ENCODE data around the gene RCOR2.
"Not testable (repeated sequence)": the region's sequence is repeated elsewhere in the genome, so short reads cannot be mapped to it uniquely, and the experiment has no call there.

Gene RCOR2

DNA sequence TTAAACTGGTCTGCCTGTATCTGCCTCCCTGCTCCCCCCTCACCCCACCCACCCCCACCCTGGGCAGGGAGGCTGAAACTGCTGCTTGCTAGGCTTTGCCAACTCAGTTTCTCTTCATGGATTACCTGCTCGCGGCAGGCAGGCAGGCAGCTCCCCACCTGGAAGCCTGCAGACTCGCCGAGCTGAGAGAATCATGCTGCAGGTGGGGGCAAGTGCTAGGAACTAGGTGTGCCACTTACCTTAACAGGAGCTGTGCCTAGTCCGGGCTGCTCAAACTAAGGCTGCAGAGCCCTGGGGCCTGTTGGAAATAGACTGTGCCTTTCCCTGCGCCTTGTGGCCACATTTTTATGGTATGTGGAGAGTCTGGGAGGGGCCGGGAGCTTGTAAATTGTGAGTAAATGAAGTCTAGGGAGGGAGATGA lies 47.8 kb downstream of the RCOR2 start:
- TF ChIP-seq, protein P1, sequence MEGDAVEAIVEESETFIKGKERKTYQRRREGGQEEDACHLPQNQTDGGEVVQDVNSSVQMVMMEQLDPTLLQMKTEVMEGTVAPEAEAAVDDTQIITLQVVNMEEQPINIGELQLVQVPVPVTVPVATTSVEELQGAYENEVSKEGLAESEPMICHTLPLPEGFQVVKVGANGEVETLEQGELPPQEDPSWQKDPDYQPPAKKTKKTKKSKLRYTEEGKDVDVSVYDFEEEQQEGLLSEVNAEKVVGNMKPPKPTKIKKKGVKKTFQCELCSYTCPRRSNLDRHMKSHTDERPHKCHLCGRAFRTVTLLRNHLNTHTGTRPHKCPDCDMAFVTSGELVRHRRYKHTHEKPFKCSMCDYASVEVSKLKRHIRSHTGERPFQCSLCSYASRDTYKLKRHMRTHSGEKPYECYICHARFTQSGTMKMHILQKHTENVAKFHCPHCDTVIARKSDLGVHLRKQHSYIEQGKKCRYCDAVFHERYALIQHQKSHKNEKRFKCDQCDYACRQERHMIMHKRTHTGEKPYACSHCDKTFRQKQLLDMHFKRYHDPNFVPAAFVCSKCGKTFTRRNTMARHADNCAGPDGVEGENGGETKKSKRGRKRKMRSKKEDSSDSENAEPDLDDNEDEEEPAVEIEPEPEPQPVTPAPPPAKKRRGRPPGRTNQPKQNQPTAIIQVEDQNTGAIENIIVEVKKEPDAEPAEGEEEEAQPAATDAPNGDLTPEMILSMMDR (IDR thresholded peaks at IDR 0.05; ENCODE audit: insufficient read depth, low read length, missing control alignments), result no peak
- DNase-seq (ENCODE audit: low read depth, low spot score), result no peak
- no peak overlapping the region for H3K4me3 ChIP-seq (ENCODE audit: low read depth, low read length)
- ChIA-PET POLR2A (no interaction called here), CTCF (interaction anchor here (1.0 kb wide), 1 partner anchor 48 kb away, joined by 3 read pairs; the partner anchor contains the start of gene RCOR2)

DNA sequence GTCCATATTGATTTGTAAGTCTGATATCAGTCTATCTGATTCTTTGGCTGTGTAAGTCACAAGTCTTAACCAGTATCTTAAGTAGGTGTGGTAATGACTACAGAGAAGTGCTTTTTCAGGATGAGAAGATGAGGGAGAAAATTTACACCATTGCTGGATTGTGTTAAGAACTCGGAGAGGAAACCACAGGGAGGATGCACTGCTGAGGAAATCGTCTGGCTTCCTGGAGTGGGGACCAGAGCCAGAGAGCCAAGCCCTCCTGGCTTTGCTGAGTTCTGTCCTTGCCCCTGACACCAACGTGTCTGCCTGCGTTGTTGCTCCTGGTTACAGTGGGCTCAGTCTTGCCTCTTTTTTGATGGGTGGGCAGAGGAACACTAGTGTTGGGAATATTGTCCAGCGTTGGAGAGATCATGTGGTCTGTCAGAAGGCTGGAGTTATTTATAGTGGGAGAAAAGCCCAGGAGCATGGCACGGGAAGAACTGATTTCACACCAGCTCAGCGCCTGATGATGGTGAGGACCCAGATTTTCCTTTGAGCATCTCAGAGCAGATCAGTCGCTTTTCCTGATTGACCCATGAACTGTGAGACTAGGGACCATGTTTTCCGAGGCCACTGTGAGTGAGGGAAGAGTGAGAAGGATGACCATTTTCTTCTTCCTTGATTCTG lies 48.4 kb downstream of the RCOR2 start:
- TF ChIP-seq, protein P1 (IDR thresholded peaks at IDR 0.05; ENCODE audit: insufficient read depth, low read length, missing control alignments), result no peak
- no peak for DNase-seq (ENCODE audit: low read depth, low spot score)
- CTCF ChIA-PET, result interaction anchor here (0.9 to 2.5 kb wide), 2 partner anchors 10 to 31 kb away, joined by 3 to 11 read pairs; no protein-coding TSS in a partner anchor
- POLR2A ChIA-PET, result no interaction called here
- no peak overlapping the region for H3K4me3 ChIP-seq (ENCODE audit: low read depth, low read length)

DNA sequence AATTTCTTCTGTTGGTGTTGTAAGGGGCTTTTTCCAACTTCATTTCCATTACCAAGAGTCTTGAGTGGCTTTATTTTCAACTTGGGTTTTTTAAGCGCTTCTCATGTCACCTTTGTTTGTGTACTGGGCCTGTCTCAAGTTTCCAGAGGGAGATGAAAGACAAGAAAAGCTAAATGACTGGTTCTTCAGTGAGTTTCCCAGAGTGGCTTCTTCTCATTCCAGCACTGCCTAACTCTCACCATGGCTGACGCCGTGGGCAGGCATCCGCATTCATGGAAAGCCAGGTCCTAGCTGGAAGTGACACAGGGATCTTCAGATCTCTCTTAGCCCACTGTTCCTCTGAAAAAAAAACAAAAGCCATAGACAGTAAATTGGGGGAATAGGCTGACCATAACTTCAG lies 49.5 kb downstream of the RCOR2 start:
- TF ChIP-seq, protein P1 (IDR thresholded peaks at IDR 0.05; ENCODE audit: insufficient read depth, low read length, missing control alignments), result no peak
- POLR2A ChIA-PET, result no interaction called here
- CTCF ChIA-PET, result interaction anchor here (1.4 to 2.5 kb wide), 2 partner anchors 30 to 78 kb away, joined by 3 to 11 read pairs; no protein-coding TSS in a partner anchor
- H3K4me3 ChIP-seq (ENCODE audit: low read depth, low read length), result no peak overlapping the region
- DNase-seq (ENCODE audit: low read depth, low spot score), result no peak

DNA sequence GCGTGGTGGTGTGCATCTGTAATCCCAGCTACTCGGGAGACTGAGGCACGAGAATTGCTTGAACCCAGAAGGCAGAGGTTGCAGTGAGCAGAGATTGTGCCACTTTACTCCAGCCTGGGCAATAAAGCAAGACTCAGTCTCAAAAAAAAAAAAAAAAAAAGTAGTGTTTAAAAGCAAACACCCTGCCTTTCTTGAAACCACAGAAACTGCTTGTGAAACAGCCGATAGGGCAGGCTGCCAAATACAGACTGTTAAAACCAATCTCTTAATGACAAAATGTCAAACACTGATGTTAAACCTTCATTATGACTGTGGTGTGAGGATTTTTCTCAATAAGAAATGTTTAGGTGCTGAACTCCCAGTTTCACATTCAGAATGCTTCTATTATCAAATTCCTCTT lies 50.8 kb downstream of the RCOR2 start:
- no peak overlapping the region for H3K4me3 ChIP-seq (ENCODE audit: low read depth, low read length)
- TF ChIP-seq, protein P1 (IDR thresholded peaks at IDR 0.05; ENCODE audit: insufficient read depth, low read length, missing control alignments), result no peak
- ChIA-PET CTCF (interaction anchor here (1.0 to 2.5 kb wide), 3 partner anchors 9 to 79 kb away, joined by 3 to 11 read pairs (median 3); no protein-coding TSS in a partner anchor), POLR2A (no interaction called here)
- DNase-seq (ENCODE audit: low read depth, low spot score), result no peak

GRCh38 chr11:63863620-63864019 lies 53.3 kb downstream of the RCOR2 start:
- CTCF ChIA-PET, result interaction anchor here (1.4 to 3.3 kb wide), 2 partner anchors 19 to 27 kb away, joined by 5 to 18 read pairs; no protein-coding TSS in a partner anchor
- DNase-seq (ENCODE audit: low read depth, low spot score); POLR2A ChIA-PET; H3K4me3 ChIP-seq (ENCODE audit: low read depth, low read length): not testable (repeated sequence)

GRCh38 chr11:63862923-63863322 lies 54.0 kb downstream of the RCOR2 start:
- ChIA-PET POLR2A (no interaction called here), CTCF (interaction anchor here (1.0 to 3.3 kb wide), 3 partner anchors 18 to 26 kb away, joined by 3 to 18 read pairs (median 5); no protein-coding TSS in a partner anchor)
- no peak for DNase-seq (ENCODE audit: low read depth, low spot score)
- TF ChIP-seq, protein P1 (IDR thresholded peaks at IDR 0.05; ENCODE audit: insufficient read depth, low read length, missing control alignments), result no peak
- no peak overlapping the region for H3K4me3 ChIP-seq (ENCODE audit: low read depth, low read length)
